GM21367 (cell line): ENCODE data around the gene AQP2.

Source experiments
- ATAC-seq: cut with Tn5 transposase; IDR thresholded peaks from one replicate; pipeline ENCODE4 v1.9.1; 2021; ENCODE audit not compliant: unreplicated experiment

AQP2 gene

DNA sequence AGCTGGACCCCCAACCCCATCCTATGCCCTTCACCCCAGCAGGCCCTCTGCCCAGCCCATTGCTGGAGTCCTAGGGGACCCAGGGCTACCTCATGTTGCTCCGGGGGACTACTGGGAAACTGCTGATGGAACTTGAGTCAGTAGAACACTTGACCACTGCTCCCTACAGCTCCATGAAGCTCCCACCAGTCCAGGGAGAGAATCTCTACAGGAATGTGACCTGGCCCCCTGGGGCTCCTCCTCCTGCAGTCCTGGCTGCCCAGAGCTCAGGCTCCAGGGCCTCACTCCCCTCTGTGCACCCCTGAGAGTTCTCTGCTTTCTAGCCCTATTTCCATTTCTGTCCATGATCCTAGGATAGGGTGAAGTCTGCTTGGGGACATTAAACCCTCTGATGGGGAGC lies 10.8 kb upstream of the AQP2 start:
- no peak for ATAC-seq

DNA sequence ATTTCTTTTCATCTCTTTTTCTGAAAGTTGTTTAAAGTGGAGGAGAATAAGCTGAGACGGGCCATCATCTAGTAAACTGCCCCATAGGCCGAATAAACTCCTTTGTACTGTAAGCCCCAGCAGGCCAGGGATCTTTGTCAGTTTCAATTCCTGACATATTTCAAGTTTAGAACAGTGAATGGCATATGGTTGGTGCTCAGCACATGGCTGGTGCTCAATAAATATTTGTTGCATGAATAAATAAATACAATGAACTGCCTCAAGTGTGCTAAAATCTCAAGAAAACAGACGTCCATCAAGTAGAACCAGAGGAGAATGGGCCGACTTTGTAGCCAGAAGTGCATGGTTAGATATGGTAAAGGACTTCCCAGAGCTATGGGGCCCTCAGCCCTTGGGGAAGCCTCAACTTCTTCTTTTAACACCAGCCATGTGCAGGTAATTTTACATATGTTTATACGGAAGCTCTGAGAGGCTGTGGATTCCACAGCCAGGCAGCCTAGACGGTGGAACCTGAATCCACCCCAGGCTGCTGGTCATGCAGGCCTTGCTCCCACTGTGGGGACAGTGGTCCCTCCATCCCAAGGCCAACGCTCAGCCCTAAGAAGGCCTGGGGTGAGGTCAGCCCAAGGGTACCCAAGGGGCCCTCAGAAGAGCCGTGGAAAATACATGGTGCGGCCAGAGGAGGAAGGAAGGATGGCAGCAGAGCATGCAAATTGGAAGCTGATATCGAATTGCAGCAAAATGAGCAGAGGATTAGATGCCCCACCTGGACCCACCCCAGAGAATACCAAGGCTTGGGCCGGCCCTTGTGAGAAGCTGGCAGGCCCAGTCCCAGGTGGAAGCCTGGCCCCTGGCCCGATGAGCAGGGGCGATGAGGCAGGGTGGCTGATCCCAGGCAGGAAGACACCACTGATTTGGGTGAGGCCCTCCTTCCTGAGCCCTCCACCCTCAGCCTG lies 8.7 kb upstream of the AQP2 start:
- no peak for ATAC-seq

DNA sequence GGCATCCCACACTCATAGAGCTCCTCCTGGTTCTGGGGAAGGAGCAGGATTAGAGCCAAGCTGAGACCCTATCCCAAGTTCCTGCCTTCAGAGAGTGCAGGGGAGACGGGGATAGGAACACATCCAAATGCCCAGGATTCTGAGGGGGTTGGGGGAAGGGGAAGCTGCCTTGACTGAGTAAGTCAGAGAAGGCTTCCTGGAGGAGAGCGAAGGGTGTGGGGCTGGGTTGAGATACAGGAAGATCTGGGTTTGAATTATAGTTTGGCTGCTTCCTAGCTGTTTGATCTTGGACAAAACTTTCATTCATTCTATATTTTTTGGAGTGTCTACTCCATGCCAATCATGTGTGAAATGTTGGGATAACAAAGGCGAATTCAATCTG lies 8.0 kb upstream of the AQP2 start:
- ATAC-seq: no peak

DNA sequence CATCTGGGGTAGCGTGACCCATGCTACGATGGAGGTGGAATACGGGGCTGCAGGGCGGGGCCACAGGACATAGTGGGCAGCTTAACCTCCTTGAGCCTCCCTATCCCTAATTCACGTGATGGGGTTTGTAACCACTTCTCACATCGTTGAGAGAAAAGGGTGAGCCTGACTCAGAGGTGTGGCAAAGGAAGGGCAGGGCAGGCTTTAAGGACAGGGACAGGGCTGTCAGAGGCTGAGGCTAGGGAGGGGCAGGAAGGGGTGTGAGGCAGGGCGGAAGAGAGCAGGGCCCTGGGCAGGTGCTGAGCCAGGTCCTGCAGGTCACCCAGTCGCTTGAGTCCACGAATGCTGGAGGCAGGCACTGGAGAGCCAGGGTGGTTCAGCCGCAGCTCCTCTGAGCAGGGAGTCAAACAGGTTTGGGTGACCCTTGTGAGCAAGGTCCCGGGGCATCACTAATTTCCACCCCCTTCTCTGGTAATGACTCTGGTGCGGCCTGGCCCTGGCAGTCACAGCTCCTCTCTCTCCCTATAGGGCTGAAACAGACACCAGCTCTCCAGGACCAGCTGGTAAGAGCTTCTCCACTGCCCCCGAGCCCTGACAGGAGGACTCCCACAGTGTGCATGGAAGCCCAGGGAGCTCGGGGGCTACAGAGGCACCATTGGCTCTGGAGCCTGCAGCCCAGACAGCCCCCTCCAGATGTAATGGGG lies 7.5 kb upstream of the AQP2 start:
- no peak for ATAC-seq

DNA sequence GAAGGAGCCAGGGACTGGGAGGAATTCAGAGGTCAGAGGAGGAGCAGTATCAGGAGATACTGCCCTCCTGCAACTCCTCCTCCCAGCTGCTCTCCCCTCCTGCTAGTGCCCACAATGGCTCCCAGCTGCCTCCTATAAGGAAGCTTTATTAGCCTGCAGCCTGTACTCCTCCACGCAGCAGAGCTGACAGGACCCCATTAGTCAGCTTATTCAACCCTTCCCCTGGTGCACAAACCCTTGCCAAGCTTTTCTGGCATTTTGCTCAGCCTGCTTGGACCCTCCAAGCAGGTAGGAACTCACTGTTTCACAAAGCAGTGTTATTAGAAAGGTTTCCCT lies 6.9 kb upstream of the AQP2 start:
- no peak for ATAC-seq

DNA sequence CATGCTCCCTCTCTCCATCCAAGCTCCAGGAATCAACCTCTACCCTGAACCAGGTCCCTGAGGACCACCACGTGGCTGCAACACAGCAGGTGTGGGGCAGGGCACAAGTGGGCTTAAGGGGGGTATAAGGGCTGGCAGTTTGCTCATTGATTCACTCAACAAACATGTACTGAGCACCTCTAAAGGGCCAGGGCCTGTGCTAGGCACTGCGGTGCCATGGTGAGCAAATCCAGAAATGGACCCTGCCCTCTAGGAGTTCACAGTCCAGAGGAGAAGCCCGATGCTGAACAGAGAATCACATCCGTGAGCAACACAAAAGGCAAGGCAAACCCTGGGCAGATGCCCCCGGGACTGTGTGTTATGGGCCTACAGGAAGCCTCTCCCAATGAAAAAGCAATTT lies 6.5 kb upstream of the AQP2 start:
- ATAC-seq: no peak

DNA sequence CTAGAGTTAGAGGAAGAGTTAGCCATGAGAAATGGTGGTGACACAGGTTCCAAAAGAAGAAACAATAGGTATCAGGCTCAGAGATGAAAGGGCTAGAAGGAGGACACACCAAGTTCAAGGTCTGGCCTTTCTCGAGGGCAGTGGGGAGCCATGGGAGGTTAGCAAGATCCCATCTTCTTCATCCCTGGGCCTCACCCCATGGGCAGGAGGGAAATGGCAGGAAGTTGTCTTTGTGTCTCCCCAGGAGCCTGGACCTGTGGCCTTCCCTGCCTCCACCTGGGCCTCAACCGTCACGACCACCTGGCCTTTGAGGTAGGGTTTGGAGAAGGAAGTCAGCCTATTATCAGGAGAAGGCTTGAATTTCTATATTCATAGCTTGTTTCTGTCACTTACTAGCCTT lies 5.8 kb upstream of the AQP2 start:
- no peak for ATAC-seq

DNA sequence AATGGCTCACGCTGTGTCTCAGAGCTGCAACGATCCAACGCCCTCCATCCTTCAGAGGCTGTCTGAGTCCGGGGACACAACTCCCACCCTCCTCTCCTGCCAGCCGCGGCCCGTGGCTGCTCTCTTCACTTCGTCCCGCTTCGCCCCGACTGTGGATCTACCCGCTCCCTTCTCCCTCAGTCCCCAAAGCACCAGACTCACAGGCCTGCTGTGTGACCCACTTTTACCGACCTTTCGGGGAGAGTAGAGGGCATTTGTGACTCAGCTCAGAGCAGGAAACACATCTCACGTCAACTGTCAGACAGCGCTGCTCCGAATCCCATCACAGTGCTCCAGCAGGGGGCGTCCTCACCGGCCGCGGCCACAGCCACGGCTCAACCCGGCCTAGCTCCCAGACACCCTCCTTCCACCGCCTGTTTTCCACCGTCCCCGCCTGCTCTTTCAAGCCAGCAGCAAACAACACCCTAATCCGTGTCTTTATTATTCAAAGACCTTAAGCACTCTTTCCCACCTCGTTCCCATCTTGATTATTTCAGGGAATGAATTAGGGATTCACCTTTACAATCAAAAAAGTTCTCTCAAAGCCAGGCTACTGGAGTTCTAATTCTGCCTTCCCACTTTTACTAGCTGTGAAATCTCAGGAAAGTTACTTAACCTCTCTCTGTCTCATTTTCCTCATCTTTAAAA lies 5.0 kb upstream of the AQP2 start:
- no peak for ATAC-seq

DNA sequence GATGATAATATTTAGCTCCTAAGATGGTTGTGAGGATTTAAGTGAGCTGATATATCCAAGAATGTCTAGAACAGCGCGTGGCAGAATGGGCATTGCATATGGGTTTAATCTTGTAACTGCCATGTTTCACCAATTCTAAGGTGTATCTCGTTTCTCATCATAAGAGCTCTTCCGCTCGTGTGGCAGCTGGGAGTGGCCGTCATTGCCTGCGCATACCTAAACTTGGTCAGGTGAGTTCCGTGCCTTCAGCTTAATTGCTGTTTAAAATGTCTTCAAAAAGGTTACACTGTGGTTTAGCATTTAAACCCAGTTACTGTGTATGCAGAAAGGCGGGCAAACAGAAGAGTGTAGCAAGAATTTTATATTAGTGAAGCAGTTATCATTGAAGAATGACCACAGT lies 4.5 kb upstream of the AQP2 start:
- ATAC-seq: no peak

DNA sequence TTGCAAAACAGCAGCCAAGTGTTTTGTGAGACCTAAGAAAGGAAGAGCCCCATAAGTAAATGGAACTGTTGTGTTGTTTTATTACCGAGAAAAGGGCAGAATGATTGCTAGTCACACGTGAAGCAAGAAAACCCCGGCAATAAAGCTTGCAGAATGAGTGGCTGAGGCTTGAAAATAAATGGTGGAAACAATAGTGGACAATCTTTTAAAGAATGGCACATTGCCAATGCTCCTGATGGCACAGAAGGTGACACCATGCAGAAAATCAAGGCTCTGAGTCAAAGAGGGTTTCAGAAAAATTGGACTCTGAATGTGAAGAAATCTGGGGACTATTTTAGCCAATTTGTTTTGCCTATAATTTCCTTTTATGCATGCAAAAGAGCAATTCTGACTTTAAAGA lies 4.0 kb upstream of the AQP2 start:
- no peak for ATAC-seq

DNA sequence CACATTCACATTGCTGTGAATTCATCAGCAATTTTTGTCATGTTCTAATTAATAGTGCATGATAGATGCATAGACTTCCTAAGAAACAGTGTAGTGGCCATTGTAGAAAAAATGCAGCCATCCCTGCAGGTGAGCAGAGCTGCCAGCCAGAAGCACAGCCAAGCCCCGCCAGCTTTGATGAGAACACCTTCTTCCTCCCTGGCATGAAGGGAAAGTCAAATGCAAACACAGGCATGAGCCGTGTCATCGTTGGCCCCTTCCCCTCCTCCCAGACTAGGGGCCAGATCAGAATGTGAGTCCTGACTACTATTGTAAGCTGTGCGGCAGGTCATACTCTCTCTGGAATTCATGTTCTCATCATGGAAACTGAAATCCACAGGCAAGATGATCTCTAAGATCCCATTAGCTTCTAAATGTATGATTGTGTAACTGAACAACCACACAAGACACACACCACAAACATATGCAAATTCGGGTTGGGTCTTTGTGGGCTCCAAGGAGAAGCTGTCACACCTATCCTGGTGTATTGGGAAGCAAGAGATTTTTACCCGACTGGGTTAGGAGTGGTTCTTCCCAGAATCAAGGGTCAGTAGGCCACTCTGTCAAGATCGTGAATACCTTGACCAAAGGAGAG lies 2.8 kb upstream of the AQP2 start:
- ATAC-seq: no peak

DNA sequence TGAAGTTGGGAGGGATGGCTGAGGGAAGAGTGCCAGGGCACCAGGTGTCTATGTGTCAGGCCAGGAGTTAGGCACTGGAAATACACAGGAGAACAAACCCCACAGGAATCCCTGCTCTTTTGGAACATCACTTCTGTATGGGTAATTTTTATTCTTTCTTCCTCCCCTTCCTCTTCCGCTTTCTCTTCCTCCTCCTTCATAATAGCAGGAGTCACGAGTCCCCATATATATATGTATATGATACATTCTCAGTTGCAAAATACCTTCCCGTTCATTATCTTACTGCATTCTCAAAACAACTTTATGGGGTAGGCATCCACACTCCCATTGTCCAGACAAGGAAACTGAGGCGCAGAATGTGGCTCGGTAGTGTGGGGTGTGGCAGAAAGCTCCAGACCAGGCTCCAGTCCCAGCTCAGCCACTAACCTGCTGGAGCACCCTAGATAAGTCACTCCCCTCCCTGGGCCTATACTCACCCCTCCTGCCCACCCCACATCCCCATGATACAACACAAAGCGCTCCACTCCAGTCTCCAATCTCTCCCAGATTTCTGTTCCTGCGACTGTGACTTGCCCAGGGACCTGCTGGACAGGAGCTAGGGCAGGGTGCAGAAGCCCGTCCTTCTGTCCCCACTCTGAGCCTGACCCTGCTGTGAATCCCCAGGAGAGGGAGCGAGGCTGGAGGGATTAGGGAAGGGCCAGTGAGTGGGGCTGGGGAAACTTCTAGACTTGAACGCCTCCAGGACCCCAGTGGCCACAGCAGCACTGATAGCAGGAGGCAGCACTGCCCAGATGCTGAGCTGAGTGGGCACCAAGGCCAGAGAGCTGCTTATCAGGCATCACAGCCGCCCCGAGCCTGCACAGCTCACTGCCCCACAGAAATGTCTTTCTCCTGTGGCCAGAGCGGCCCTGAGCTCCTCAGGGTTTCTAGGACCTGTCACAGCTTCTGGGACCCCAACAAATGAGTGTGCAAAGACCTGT lies 1.4 kb upstream of the AQP2 start:
- ATAC-seq: no peak

DNA sequence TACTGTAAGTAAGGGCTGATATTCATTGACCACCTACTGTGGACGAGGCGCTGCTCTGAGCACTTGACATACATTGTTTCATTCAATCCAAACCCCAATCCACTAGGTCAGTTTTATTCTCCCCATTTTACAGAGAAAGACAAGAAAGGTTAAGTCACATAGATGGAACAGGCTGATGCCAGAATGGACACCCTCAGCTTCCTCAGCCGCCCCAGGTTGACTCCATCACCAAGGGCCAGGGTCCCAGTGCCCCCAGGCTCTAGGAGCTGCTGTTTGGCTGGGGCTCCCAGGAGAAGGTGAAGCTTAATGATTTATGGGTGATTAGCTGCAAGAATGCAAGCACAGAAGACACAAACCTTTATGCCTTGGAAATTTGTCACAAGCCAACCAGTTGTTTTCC lies 671 bp upstream of the AQP2 start:
- no peak for ATAC-seq

DNA sequence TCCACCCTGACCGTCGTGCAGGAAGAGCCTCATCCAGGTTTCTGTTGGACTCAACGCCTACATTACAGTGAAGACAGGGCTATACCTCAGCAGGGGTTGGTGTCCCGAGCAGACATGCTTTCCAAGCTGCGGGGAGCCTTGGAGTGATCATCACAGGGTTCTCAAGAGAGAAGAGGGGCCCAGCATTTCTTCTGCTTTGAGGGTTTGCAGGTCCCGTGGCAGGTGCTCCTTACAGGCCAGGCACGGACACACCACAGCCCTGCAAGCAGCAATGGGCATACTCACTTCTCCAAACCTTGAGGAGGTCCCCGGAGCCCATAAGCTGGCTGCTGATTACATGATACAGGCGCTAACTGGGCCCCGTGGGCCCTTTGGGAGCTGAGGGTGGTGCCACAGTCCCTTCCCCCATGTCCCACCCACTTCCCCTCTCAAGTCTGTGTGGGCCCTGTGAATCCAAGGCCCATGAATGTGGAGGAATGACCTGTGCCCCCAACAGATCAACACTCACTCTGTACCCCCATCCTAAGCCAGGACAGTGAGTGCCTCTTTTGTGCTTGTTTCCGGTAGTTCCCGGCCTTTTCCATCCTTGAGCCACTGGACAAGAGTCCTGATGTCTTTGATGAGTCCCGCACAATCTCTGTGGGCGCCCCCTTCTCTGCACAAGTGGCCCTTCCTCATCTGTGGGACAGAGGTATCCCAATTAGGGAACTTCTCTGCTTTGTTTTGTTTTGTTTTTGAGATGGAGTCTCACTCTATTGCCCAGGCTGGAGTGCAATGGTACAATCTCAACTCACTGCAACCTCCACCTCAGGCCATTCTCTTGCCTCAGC lies 1.1 kb downstream of the AQP2 start:
- ATAC-seq: no peak

DNA sequence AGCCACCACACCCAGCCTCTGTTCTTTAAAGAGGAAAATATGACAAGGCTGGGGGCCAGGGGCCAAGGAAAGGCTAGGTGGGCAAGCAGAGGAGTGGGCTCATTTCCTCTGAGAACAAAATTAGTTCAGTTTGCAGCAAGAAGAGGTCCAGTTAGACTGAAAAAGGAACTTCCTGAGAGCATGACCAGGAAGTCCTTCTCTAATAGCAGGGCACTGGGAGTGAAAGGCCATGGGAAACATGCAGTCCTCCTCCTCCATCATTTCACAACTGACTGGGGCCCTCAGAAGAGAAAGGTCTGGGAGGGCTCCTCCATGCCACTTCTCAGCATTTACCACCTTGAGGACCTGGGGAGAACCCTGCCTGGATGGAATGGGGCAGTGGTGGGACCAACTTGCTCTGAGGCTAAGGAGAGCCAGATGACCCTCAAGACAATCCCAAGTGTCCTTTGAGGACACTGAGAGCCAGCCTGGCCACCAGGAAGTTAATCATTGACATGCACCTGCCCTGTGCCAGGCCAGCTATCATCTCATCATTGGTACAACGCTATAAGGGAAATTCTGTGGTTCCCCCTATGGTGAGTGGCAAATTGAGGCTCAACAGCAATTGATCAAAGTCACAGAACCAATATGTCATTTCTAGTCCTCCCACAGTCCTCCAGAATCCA lies 2.0 kb downstream of the AQP2 start:
- ATAC-seq: no peak

DNA sequence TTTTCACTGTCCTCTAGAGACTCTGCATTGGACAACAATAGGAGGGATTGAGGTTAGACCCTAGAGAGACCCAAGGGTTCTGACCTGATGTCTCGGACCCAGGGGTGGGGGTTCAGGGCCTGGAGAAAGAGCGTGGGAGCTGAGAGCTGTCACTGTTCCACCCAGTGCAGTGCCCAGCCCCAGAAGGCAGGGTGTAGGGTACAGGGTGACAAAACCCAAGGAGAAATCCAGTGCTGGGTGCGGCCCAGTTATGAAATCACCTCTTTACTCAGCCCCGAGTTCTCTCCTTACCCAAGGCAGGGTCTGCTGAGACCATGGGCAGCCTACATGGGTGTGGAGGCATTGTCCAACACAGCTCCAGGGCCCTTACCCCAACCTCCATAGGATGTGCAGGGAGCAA lies 2.6 kb downstream of the AQP2 start:
- ATAC-seq: no peak

DNA sequence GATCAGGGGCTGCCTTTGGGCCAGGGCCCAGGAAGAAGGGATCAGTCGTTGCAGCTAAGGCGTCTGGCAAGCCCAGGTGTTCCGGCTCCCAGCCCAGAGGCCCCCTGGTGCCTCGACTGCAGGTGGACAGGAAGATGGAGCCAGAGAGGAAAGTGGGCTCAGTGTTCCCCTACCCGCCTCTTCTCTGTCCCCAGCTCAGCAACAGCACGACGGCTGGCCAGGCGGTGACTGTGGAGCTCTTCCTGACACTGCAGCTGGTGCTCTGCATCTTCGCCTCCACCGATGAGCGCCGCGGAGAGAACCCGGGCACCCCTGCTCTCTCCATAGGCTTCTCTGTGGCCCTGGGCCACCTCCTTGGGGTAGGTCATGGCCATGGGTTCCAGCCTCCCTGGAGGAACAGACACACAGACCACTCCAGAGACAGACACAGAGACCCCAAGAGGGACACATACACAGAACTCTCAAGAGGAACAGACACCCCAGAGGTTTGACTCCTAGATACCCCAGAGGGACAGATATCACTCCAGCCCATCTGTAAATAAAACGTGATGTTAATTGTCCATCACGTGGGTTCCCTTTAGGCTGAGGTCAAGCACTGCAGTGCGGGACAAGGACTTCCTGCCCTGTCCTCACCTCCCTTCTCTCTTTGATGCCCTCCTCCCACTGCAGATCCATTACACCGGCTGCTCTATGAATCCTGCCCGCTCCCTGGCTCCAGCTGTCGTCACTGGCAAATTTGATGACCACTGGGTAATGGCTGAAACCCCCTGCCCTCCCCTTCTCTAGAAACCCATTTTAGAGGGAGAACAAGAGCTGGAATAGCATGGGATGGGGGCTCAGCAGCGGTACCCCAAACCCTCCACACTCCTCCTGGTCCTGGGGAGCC lies 3.7 kb downstream of the AQP2 start:
- no peak for ATAC-seq
